ENCODE measurements around the gene AKR1E2.

Gene AKR1E2

GRCh38 chr10:4825456-4825867 lies 545 bp upstream of the AKR1E2 start:
- Histone ChIP-seq H3K27ac (ENCODE audit: insufficient read depth, low read length, poor library complexity, severe bottlenecking) (no peak overlapping the region), H3K9me3 (ENCODE audit: control insufficient read depth, low read length) (no peaks in the 10 kb centered on the region), H3K4me1 (ENCODE audit: control insufficient read depth, insufficient read depth, low read length, poor library complexity, severe bottlenecking) (peaks cover 4% of the 10 kb centered on the region), H3K27me3 (replicated peaks; ENCODE audit: control insufficient read depth, insufficient read depth, low read length, poor library complexity, severe bottlenecking) (no peaks in the 10 kb centered on the region), H3K4me3 (ENCODE audit: insufficient read depth, low read depth, low read length, poor library complexity, severe bottlenecking) (no peak overlapping the region), H3K36me3 (ENCODE audit: control insufficient read depth, insufficient read depth, low read length) (no peaks in the 10 kb centered on the region)
- DNase-seq, result no peak

GRCh38 chr10:4826792-4827324 lies 851 bp downstream of the AKR1E2 start:
- Histone ChIP-seq H3K27ac (ENCODE audit: insufficient read depth, low read length, poor library complexity, severe bottlenecking) (peak overlapping the region; percentile 54), H3K4me1 (ENCODE audit: control insufficient read depth, insufficient read depth, low read length, poor library complexity, severe bottlenecking) (peaks cover 4% of the 10 kb centered on the region), H3K36me3 (ENCODE audit: control insufficient read depth, insufficient read depth, low read length) (no peaks in the 10 kb centered on the region), H3K27me3 (replicated peaks; ENCODE audit: control insufficient read depth, insufficient read depth, low read length, poor library complexity, severe bottlenecking) (no peaks in the 10 kb centered on the region), H3K9me3 (ENCODE audit: control insufficient read depth, low read length) (no peaks in the 10 kb centered on the region), H3K4me3 (ENCODE audit: insufficient read depth, low read depth, low read length, poor library complexity, severe bottlenecking) (peak overlapping the region; percentile 28)
- no peak for DNase-seq

GRCh38 chr10:4828005-4828404 lies 2.0 kb downstream of the AKR1E2 start:
- peaks cover 4% of the 10 kb centered on the region for H3K4me1 ChIP-seq (ENCODE audit: control insufficient read depth, insufficient read depth, low read length, poor library complexity, severe bottlenecking)
- no peaks in the 10 kb centered on the region for H3K27me3 ChIP-seq (replicated peaks; ENCODE audit: control insufficient read depth, insufficient read depth, low read length, poor library complexity, severe bottlenecking)
- H3K36me3 ChIP-seq (ENCODE audit: control insufficient read depth, insufficient read depth, low read length), result no peaks in the 10 kb centered on the region
- no peak overlapping the region for H3K4me3 ChIP-seq (ENCODE audit: insufficient read depth, low read depth, low read length, poor library complexity, severe bottlenecking)
- no peak overlapping the region for H3K27ac ChIP-seq (ENCODE audit: insufficient read depth, low read length, poor library complexity, severe bottlenecking)
- H3K9me3 ChIP-seq (ENCODE audit: control insufficient read depth, low read length), result no peaks in the 10 kb centered on the region
- no peak for DNase-seq

GRCh38 chr10:4830551-4830950 lies 4.5 kb downstream of the AKR1E2 start:
- Histone ChIP-seq H3K36me3 (ENCODE audit: control insufficient read depth, insufficient read depth, low read length) (no peaks in the 10 kb centered on the region), H3K4me3 (ENCODE audit: insufficient read depth, low read depth, low read length, poor library complexity, severe bottlenecking) (no peak overlapping the region), H3K27ac (ENCODE audit: insufficient read depth, low read length, poor library complexity, severe bottlenecking) (no peak overlapping the region), H3K4me1 (ENCODE audit: control insufficient read depth, insufficient read depth, low read length, poor library complexity, severe bottlenecking) (peaks cover 8% of the 10 kb centered on the region), H3K9me3 (ENCODE audit: control insufficient read depth, low read length) (no peaks in the 10 kb centered on the region), H3K27me3 (replicated peaks; ENCODE audit: control insufficient read depth, insufficient read depth, low read length, poor library complexity, severe bottlenecking) (no peaks in the 10 kb centered on the region)
- DNase-seq, result no peak

- Histone ChIP-seq H3K9me3 (ENCODE audit: control insufficient read depth, low read length) (no peaks in the 10 kb centered on the region), H3K27me3 (replicated peaks; ENCODE audit: control insufficient read depth, insufficient read depth, low read length, poor library complexity, severe bottlenecking) (no peaks in the 10 kb centered on the region), H3K27ac (ENCODE audit: insufficient read depth, low read length, poor library complexity, severe bottlenecking) (no peak overlapping the region), H3K36me3 (ENCODE audit: control insufficient read depth, insufficient read depth, low read length) (no peaks in the 10 kb centered on the region), H3K4me3 (ENCODE audit: insufficient read depth, low read depth, low read length, poor library complexity, severe bottlenecking) (no peak overlapping the region), H3K4me1 (ENCODE audit: control insufficient read depth, insufficient read depth, low read length, poor library complexity, severe bottlenecking) (peaks cover 8% of the 10 kb centered on the region)
- no peak for DNase-seq
Measured at GRCh38 chr10:4831091-4831490, 5.1 kb downstream of the AKR1E2 start.

- Histone ChIP-seq H3K4me3 (ENCODE audit: insufficient read depth, low read depth, low read length, poor library complexity, severe bottlenecking) (no peak overlapping the region), H3K36me3 (ENCODE audit: control insufficient read depth, insufficient read depth, low read length) (no peaks in the 10 kb centered on the region), H3K27me3 (replicated peaks; ENCODE audit: control insufficient read depth, insufficient read depth, low read length, poor library complexity, severe bottlenecking) (no peaks in the 10 kb centered on the region), H3K4me1 (ENCODE audit: control insufficient read depth, insufficient read depth, low read length, poor library complexity, severe bottlenecking) (peaks cover 19% of the 10 kb centered on the region), H3K9me3 (ENCODE audit: control insufficient read depth, low read length) (no peaks in the 10 kb centered on the region), H3K27ac (ENCODE audit: insufficient read depth, low read length, poor library complexity, severe bottlenecking) (no peak overlapping the region)
- DNase-seq, result no peak
Measured at GRCh38 chr10:4833286-4833685, 7.3 kb downstream of the AKR1E2 start.

GRCh38 chr10:4834898-4835405 lies 8.9 kb downstream of the AKR1E2 start:
- Histone ChIP-seq H3K9me3 (ENCODE audit: control insufficient read depth, low read length) (no peaks in the 10 kb centered on the region), H3K27me3 (replicated peaks; ENCODE audit: control insufficient read depth, insufficient read depth, low read length, poor library complexity, severe bottlenecking) (no peaks in the 10 kb centered on the region), H3K36me3 (ENCODE audit: control insufficient read depth, insufficient read depth, low read length) (no peaks in the 10 kb centered on the region), H3K4me1 (ENCODE audit: control insufficient read depth, insufficient read depth, low read length, poor library complexity, severe bottlenecking) (peaks cover 19% of the 10 kb centered on the region), H3K27ac (ENCODE audit: insufficient read depth, low read length, poor library complexity, severe bottlenecking) (no peak overlapping the region), H3K4me3 (ENCODE audit: insufficient read depth, low read depth, low read length, poor library complexity, severe bottlenecking) (no peak overlapping the region)
- DNase-seq, result no peak

- Histone ChIP-seq H3K4me3 (ENCODE audit: insufficient read depth, low read depth, low read length, poor library complexity, severe bottlenecking) (no peak overlapping the region), H3K27ac (ENCODE audit: insufficient read depth, low read length, poor library complexity, severe bottlenecking) (no peak overlapping the region), H3K4me1 (ENCODE audit: control insufficient read depth, insufficient read depth, low read length, poor library complexity, severe bottlenecking) (peaks cover 19% of the 10 kb centered on the region), H3K36me3 (ENCODE audit: control insufficient read depth, insufficient read depth, low read length) (no peaks in the 10 kb centered on the region), H3K9me3 (ENCODE audit: control insufficient read depth, low read length) (no peaks in the 10 kb centered on the region), H3K27me3 (replicated peaks; ENCODE audit: control insufficient read depth, insufficient read depth, low read length, poor library complexity, severe bottlenecking) (no peaks in the 10 kb centered on the region)
- DNase-seq, result no peak
Measured at GRCh38 chr10:4835494-4835918, 9.5 kb downstream of the AKR1E2 start.

GRCh38 chr10:4836416-4836969 lies 10.5 kb downstream of the AKR1E2 start:
- peak overlapping the region; percentile 15 for H3K27ac ChIP-seq (ENCODE audit: insufficient read depth, low read length, poor library complexity, severe bottlenecking)
- H3K4me3 ChIP-seq (ENCODE audit: insufficient read depth, low read depth, low read length, poor library complexity, severe bottlenecking), result no peak overlapping the region
- no peak for DNase-seq
- H3K9me3 ChIP-seq (ENCODE audit: control insufficient read depth, low read length), result no peaks in the 10 kb centered on the region
- peaks cover 19% of the 10 kb centered on the region for H3K4me1 ChIP-seq (ENCODE audit: control insufficient read depth, insufficient read depth, low read length, poor library complexity, severe bottlenecking)
- no peaks in the 10 kb centered on the region for H3K27me3 ChIP-seq (replicated peaks; ENCODE audit: control insufficient read depth, insufficient read depth, low read length, poor library complexity, severe bottlenecking)
- no peaks in the 10 kb centered on the region for H3K36me3 ChIP-seq (ENCODE audit: control insufficient read depth, insufficient read depth, low read length)

GRCh38 chr10:4837551-4837950 lies 11.5 kb downstream of the AKR1E2 start:
- no peak overlapping the region for H3K4me3 ChIP-seq (ENCODE audit: insufficient read depth, low read depth, low read length, poor library complexity, severe bottlenecking)
- H3K9me3 ChIP-seq (ENCODE audit: control insufficient read depth, low read length), result no peaks in the 10 kb centered on the region
- no peaks in the 10 kb centered on the region for H3K36me3 ChIP-seq (ENCODE audit: control insufficient read depth, insufficient read depth, low read length)
- no peak overlapping the region for H3K27ac ChIP-seq (ENCODE audit: insufficient read depth, low read length, poor library complexity, severe bottlenecking)
- H3K4me1 ChIP-seq (ENCODE audit: control insufficient read depth, insufficient read depth, low read length, poor library complexity, severe bottlenecking), result peaks cover 19% of the 10 kb centered on the region
- H3K27me3 ChIP-seq (replicated peaks; ENCODE audit: control insufficient read depth, insufficient read depth, low read length, poor library complexity, severe bottlenecking), result no peaks in the 10 kb centered on the region
- no peak for DNase-seq

Data from effector memory CD4-positive, alpha-beta T cell (primary cell).